SK-N-SH treated with all-trans-retinoic acid at 6 μM for 48 hours (cell line): Measurements from ENCODE around the gene INTS15.

ENCODE experiments used
- ATAC-seq: fragments of 200-7000 bp; cut with Tn5 transposase; 3 replicates; pipeline ENCODE4 v1.9.1; 2020; ENCODE audit warnings: mild to moderate bottlenecking, moderate library complexity
- BACH2 ChIP-seq: fragments of 250-450 bp; sonication (Bioruptor Pico); IDR thresholded peaks from 2 replicates; pipeline ENCODE4 v1.9.0; 2021; ENCODE audit warnings: mild to moderate bottlenecking, borderline replicate concordance
- CREB5 ChIP-seq: fragments of 250-450 bp; sonication (Bioruptor Pico); IDR thresholded peaks from 2 replicates; pipeline ENCODE4 v1.5.1; 2020; ENCODE audit warnings: low read depth, mild to moderate bottlenecking, moderate library complexity
- CSDC2 ChIP-seq: fragments of 250-450 bp; sonication (Bioruptor Pico); IDR thresholded peaks from 2 replicates; pipeline ENCODE4 v1.5.0; 2020; ENCODE audit warnings: mild to moderate bottlenecking, moderate library complexity
- CSRNP3 ChIP-seq: fragments of 250-450 bp; sonication (Bioruptor Pico); IDR thresholded peaks from 2 replicates; pipeline ENCODE4 v1.5.1; 2021; ENCODE audit warnings: mild to moderate bottlenecking, moderate library complexity
- ESRRG ChIP-seq: fragments of 250-450 bp; sonication (Bioruptor Pico); IDR thresholded peaks from 2 replicates; pipeline ENCODE4 v1.6.1; 2021; ENCODE audit warnings: mild to moderate bottlenecking
- GLIS3 ChIP-seq: fragments of 250-450 bp; sonication (Bioruptor Pico); IDR thresholded peaks from 2 replicates; pipeline ENCODE4 v1.5.0; 2020; ENCODE audit warnings: mild to moderate bottlenecking, moderate library complexity
- ISL1 ChIP-seq: fragments of 250-450 bp; sonication (Bioruptor Pico); IDR thresholded peaks from 2 replicates; pipeline ENCODE4 v2.1.2; 2022; ENCODE audit warnings: mild to moderate bottlenecking, moderate library complexity
- OSR1 ChIP-seq: fragments of 250-450 bp; sonication (Bioruptor Pico); IDR thresholded peaks from 2 replicates; pipeline ENCODE4 v1.8.0; 2022; ENCODE audit warnings: moderate library complexity, mild to moderate bottlenecking, inconsistent platforms
- PATZ1 ChIP-seq: fragments of 250-450 bp; sonication (Bioruptor Pico); IDR thresholded peaks from 2 replicates; pipeline ENCODE4 v1.8.0; 2020; ENCODE audit warnings: mild to moderate bottlenecking, moderate library complexity, borderline replicate concordance
- POU6F1 ChIP-seq: fragments of 250-450 bp; sonication (Bioruptor Pico); IDR thresholded peaks from 2 replicates; pipeline ENCODE4 v1.8.0; 2021; ENCODE audit warnings: low read depth, mild to moderate bottlenecking, moderate library complexity, borderline replicate concordance
- PPARA ChIP-seq: fragments of 250-450 bp; sonication (Bioruptor Pico); IDR thresholded peaks from 2 replicates; pipeline ENCODE4 v1.5.0; 2020; ENCODE audit warnings: mild to moderate bottlenecking, borderline replicate concordance
- RARB ChIP-seq: fragments of 250-450 bp; sonication (Bioruptor Pico); IDR thresholded peaks from 2 replicates; pipeline ENCODE4 v1.8.0; 2021; ENCODE audit warnings: mild to moderate bottlenecking, moderate library complexity
- SNAI2 ChIP-seq: fragments of 250-450 bp; sonication (Bioruptor Pico); IDR thresholded peaks from 2 replicates; pipeline ENCODE4 v1.5.0; 2020; ENCODE audit warnings: mild to moderate bottlenecking, moderate library complexity
- TOX ChIP-seq: fragments of 250-450 bp; sonication (Bioruptor Pico); IDR thresholded peaks from 2 replicates; pipeline ENCODE4 v1.8.0; 2021; ENCODE audit warnings: mild to moderate bottlenecking, moderate library complexity, borderline replicate concordance
- ZC3H10 ChIP-seq: fragments of 250-450 bp; sonication (Bioruptor Pico); IDR thresholded peaks from 2 replicates; pipeline ENCODE4 v1.5.1; 2021; ENCODE audit warnings: mild to moderate bottlenecking, moderate library complexity
- ZFP3 ChIP-seq: fragments of 250-450 bp; sonication (Bioruptor Pico); IDR thresholded peaks from 2 replicates; pipeline ENCODE4 v1.5.0; 2020; ENCODE audit warnings: mild to moderate bottlenecking, moderate library complexity
- ZFP30 ChIP-seq: fragments of 450-650 bp; formaldehyde crosslinking; IDR thresholded peaks from 2 replicates; pipeline ENCODE4 v1.5.0; 2022; ENCODE audit warnings: mild to moderate bottlenecking, moderate library complexity
- ZNF565 ChIP-seq: fragments of 450-650 bp; formaldehyde crosslinking; conservative IDR thresholded peaks from 2 replicates; pipeline ENCODE4 v1.5.0; 2020; ENCODE audit warnings: low read depth, mild to moderate bottlenecking, moderate library complexity
- ZNF8 ChIP-seq: fragments of 450-650 bp; formaldehyde crosslinking; IDR thresholded peaks from 2 replicates; pipeline ENCODE4 v1.5.0; 2020; ENCODE audit warnings: mild to moderate bottlenecking, moderate library complexity

The INTS15 gene

GRCh38 chr7:6654113-6654841 lies 64.5 kb downstream of the INTS15 start:
- ATAC-seq: no peak

GRCh38 chr7:6654842-6655610 lies 65.2 kb downstream of the INTS15 start:
- TF ChIP-seq ZFP30 (CRISPR knock-in tag): no peak
- no peak for TF ChIP-seq RARB (CRISPR knock-in tag)
- no peak for TF ChIP-seq PPARA (CRISPR knock-in tag)
- no peak for TF ChIP-seq TOX (CRISPR knock-in tag)
- TF ChIP-seq ZC3H10: no peak
- TF ChIP-seq OSR1 (CRISPR knock-in tag): no peak
- no peak for TF ChIP-seq PATZ1
- no peak for TF ChIP-seq GLIS3
- TF ChIP-seq SNAI2: no peak
- ATAC-seq: no peak

More at GRCh38 chr7:6654113-6654841, 64.5 kb downstream of the INTS15 start:
- no peak for TF ChIP-seq ZFP3
- no peak for TF ChIP-seq POU6F1
- no peak for TF ChIP-seq ESRRG (CRISPR knock-in tag)
- TF ChIP-seq CSRNP3: no peak
- no peak for TF ChIP-seq OSR1 (CRISPR knock-in tag)
- no peak for TF ChIP-seq BACH2 (CRISPR knock-in tag)
- TF ChIP-seq CSDC2: no peak
- TF ChIP-seq RARB (CRISPR knock-in tag): no peak
- no peak for TF ChIP-seq PATZ1
- TF ChIP-seq SNAI2: no peak
- no peak for TF ChIP-seq ZNF565 (CRISPR knock-in tag)
- TF ChIP-seq ISL1 (CRISPR knock-in tag): no peak
- TF ChIP-seq ZNF8 (CRISPR knock-in tag): no peak
- no peak for TF ChIP-seq GLIS3
- TF ChIP-seq TOX (CRISPR knock-in tag): no peak
- no peak for TF ChIP-seq ZC3H10

GRCh38 chr7:6655636-6656385 lies 66.0 kb downstream of the INTS15 start:
- ATAC-seq: no peak
- TF ChIP-seq CREB5 (CRISPR knock-in tag) (no peak), BACH2 (CRISPR knock-in tag) (no peak), ZFP30 (CRISPR knock-in tag) (no peak), TOX (CRISPR knock-in tag) (no peak), PATZ1 (no peak)
